ENCODE measurements around the gene ACE2.

Gene ACE2

DNA sequence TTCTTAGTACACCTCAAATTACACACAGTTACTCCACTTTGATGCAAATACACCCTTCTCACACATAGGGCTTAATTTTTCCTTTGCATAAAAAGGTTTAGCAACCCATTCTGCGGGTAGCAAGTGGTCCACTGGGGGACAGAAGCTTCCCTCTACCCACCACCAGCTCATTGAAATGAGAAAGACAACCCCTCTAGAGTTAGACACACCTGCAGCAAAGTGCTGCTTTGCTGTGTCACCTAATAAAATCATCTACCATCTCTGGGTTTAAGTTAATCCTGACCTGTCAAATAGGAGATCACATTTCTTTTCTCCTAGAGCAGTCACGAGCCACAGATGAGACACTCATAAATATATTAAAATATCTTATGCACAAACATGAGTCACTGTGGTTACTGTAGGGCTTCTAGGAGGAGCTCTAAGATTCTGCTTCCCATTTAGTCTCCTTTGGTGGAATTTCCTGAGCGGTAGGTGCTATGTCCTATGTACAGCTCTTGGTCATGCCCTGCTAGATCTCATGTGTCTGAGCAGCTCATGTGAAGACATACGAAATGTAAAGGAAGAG is 88.3 kb downstream of the ACE2 start:
- DNase-seq (ENCODE audit: low read depth in 4 of 4, low spot score in 1 of 4), result no peak

DNA sequence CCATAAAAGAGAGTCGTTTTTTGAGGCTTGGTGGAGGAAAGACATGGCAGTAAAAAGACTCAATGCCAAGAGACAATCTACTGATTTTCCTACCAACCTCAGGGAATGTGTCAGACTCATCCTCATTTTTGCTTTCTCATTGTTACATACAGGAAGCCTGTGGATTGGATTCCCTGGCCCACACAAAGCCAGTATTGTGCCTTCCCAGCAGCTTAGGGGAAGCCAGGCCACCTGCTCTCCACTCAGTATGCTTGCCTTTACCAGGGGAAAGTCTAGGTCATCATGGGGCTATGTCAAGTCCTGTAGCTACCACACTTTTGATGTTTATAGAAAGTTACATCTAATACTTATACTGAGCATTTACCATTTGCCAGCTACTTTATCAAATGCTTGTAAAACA is 89.2 kb downstream of the ACE2 start:
- DNase-seq (ENCODE audit: low read depth in 4 of 4, low spot score in 1 of 4), result no peak
